SK-N-SH treated with all-trans-retinoic acid at 6 μM for 48 hours (cell line): Measurements from ENCODE around the gene SMNDC1.

Source experiments
- ARNTL ChIP-seq: fragments of 450-650 bp; formaldehyde crosslinking; IDR thresholded peaks from 2 replicates; pipeline ENCODE4 v1.5.0; 2020; ENCODE audit warnings: low read depth, mild to moderate bottlenecking, moderate library complexity, borderline replicate concordance
- BACH2 ChIP-seq: fragments of 250-450 bp; sonication (Bioruptor Pico); IDR thresholded peaks from 2 replicates; pipeline ENCODE4 v1.9.0; 2021; ENCODE audit warnings: mild to moderate bottlenecking, borderline replicate concordance
- ISL1 ChIP-seq: fragments of 250-450 bp; sonication (Bioruptor Pico); IDR thresholded peaks from 2 replicates; pipeline ENCODE4 v2.1.2; 2022; ENCODE audit warnings: mild to moderate bottlenecking, moderate library complexity
- RARB ChIP-seq: fragments of 250-450 bp; sonication (Bioruptor Pico); IDR thresholded peaks from 2 replicates; pipeline ENCODE4 v1.8.0; 2021; ENCODE audit warnings: mild to moderate bottlenecking, moderate library complexity
- SNAI2 ChIP-seq: fragments of 250-450 bp; sonication (Bioruptor Pico); IDR thresholded peaks from 2 replicates; pipeline ENCODE4 v1.5.0; 2020; ENCODE audit warnings: mild to moderate bottlenecking, moderate library complexity
- TF ChIP-seq, protein P1 (sequence below): fragments of 250-450 bp; sonication (Bioruptor Pico); IDR thresholded peaks from 2 replicates; pipeline ENCODE4 v1.5.0; 2020; ENCODE audit warnings: mild to moderate bottlenecking, moderate library complexity

DNA sequence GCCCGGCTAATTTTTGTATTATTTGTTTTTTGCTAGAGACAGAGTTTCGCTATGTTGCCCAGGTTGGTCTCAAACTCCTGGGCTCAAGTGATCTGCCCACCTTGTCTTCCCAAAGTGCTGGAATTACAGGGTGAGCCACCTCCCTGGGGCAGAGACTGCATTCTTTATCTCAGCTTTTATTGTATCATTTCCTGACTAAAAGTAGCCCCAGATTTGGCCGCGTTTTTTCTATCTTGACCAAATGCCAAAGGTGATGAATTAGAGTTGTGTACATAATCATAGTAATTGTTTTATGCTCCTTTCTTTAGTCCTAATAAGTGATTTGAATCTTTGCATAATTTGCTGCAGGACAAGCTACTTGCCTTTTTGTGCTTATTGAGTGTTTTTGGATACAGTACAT lies 3.1 kb upstream of the SMNDC1 start:
- no peak for TF ChIP-seq BACH2 (CRISPR knock-in tag)
- TF ChIP-seq, protein P1, sequence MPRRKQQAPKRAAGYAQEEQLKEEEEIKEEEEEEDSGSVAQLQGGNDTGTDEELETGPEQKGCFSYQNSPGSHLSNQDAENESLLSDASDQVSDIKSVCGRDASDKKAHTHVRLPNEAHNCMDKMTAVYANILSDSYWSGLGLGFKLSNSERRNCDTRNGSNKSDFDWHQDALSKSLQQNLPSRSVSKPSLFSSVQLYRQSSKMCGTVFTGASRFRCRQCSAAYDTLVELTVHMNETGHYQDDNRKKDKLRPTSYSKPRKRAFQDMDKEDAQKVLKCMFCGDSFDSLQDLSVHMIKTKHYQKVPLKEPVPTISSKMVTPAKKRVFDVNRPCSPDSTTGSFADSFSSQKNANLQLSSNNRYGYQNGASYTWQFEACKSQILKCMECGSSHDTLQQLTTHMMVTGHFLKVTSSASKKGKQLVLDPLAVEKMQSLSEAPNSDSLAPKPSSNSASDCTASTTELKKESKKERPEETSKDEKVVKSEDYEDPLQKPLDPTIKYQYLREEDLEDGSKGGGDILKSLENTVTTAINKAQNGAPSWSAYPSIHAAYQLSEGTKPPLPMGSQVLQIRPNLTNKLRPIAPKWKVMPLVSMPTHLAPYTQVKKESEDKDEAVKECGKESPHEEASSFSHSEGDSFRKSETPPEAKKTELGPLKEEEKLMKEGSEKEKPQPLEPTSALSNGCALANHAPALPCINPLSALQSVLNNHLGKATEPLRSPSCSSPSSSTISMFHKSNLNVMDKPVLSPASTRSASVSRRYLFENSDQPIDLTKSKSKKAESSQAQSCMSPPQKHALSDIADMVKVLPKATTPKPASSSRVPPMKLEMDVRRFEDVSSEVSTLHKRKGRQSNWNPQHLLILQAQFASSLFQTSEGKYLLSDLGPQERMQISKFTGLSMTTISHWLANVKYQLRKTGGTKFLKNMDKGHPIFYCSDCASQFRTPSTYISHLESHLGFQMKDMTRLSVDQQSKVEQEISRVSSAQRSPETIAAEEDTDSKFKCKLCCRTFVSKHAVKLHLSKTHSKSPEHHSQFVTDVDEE, result no peak
- no peak for TF ChIP-seq ARNTL
- no peak for TF ChIP-seq RARB (CRISPR knock-in tag)
- no peak for TF ChIP-seq ISL1 (CRISPR knock-in tag)
- no peak for TF ChIP-seq SNAI2
